IPS-18a (cell line): ENCODE results near the gene TRHDE.

Experiments used
- H3K27ac ChIP-seq: one replicate; pipeline ENCODE4 v1.5.1; 2013; ENCODE audit warnings: low read length
- H3K27me3 ChIP-seq: one replicate; pipeline ENCODE4 v1.6.1; 2013; ENCODE audit warnings: mild to moderate bottlenecking, low read length; ENCODE audit not compliant: control insufficient read depth, insufficient read depth
- H3K36me3 ChIP-seq: one replicate; pipeline ENCODE4 v1.6.1; 2013; ENCODE audit warnings: low read depth, low read length; ENCODE audit not compliant: control insufficient read depth
- H3K4me1 ChIP-seq: one replicate; pipeline ENCODE4 v1.6.1; 2013; ENCODE audit warnings: low read depth, low read length; ENCODE audit not compliant: control insufficient read depth
- H3K4me3 ChIP-seq: one replicate; pipeline ENCODE4 v1.5.1; 2013; ENCODE audit warnings: low read length
- H3K9ac ChIP-seq: one replicate; pipeline ENCODE4 v1.6.1; 2013; ENCODE audit warnings: mild to moderate bottlenecking, low read length, moderate library complexity
- H3K9me3 ChIP-seq: one replicate; pipeline ENCODE4 v1.6.1; 2013; ENCODE audit warnings: low read depth, low read length; ENCODE audit not compliant: control insufficient read depth

TRHDE gene

GRCh38 chr12:72368719-72369422, 96.7 kb downstream of the TRHDE start:
- no peak overlapping the region for H3K27ac ChIP-seq
- H3K9ac ChIP-seq: no peak overlapping the region
- H3K27me3 ChIP-seq: no peaks in the 10 kb centered on the region
- no peaks in the 10 kb centered on the region for H3K36me3 ChIP-seq
- H3K4me3 ChIP-seq: no peak overlapping the region
- H3K9me3 ChIP-seq: no peaks in the 10 kb centered on the region
- H3K4me1 ChIP-seq: no peaks in the 10 kb centered on the region

- Histone ChIP-seq H3K27me3 (no peaks in the 10 kb centered on the region), H3K9me3 (no peaks in the 10 kb centered on the region), H3K9ac (no peak overlapping the region), H3K36me3 (no peaks in the 10 kb centered on the region), H3K4me1 (no peaks in the 10 kb centered on the region), H3K27ac (no peak overlapping the region), H3K4me3 (no peak overlapping the region)
These were observed 97.3 kb downstream of the TRHDE start for GRCh38 chr12:72369423-72369959.

DNA sequence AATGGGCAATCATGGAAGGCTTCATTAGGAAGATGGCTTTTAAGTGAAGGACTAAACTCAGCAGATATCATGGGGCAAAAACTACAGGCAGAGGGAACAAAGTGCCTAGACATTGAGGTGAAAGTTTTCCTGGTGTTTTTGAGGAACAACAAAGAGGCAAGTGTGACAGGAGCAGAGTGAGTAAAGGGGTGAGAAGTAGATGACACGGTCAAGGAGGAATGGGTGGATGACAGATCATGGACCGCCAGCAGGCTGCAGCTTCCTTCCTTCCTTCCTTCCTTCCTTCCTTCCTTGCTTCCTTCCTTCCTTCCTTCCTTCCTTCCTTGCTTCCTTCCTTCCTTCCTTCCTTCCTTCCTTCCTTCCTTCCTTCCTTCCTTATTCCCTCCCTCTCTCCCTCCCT, 108.3 kb downstream of the TRHDE start:
- Histone ChIP-seq H3K27me3 (no peaks in the 10 kb centered on the region), H3K36me3 (no peaks in the 10 kb centered on the region), H3K27ac (no peak overlapping the region), H3K4me1 (peaks cover 9% of the 10 kb centered on the region), H3K4me3 (no peak overlapping the region), H3K9me3 (no peaks in the 10 kb centered on the region), H3K9ac (no peak overlapping the region)

DNA sequence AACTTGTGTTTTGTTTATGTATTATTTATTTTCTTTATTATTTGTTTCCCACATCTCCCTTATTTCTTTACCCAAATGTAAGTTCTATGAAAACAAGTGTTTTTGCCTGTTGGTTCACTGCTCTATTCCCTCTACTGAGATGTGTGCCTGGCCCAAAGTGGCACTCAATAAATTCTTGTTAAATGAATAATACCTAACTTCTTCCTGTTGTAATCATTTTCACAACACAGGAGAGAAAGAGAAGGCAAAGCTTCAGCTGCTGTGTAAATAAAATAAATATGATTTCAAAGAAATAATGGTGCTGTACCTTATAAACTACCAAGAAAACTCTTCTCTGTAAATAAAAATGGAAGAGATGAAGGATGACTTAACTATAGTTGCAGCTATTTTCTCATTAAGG, 116.2 kb downstream of the TRHDE start:
- Histone ChIP-seq H3K9me3 (no peaks in the 10 kb centered on the region), H3K27ac (no peak overlapping the region), H3K36me3 (no peaks in the 10 kb centered on the region), H3K27me3 (no peaks in the 10 kb centered on the region), H3K9ac (no peak overlapping the region), H3K4me1 (peaks cover 6% of the 10 kb centered on the region), H3K4me3 (no peak overlapping the region)

DNA sequence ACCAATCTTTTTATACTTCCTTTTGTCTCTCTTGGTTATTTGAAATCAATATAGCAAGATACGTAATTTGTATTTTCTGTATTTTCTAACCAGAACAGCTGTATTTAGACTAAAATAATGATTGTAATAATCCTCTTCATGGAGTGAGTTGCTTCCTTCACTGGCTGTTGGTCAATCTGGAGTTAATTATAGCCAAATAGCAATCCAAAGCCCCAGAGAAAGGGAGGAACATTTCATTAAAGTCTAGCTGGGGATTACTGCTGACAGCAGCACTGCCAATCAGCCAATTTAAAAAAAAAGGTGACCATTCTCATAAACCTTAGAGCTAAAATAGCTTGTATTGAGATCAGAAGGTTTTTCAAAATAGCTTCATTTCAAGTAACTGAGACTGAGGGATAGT, 118.0 kb downstream of the TRHDE start:
- no peaks in the 10 kb centered on the region for H3K9me3 ChIP-seq
- H3K36me3 ChIP-seq: no peaks in the 10 kb centered on the region
- H3K4me1 ChIP-seq: peaks cover 6% of the 10 kb centered on the region
- no peak overlapping the region for H3K4me3 ChIP-seq
- no peaks in the 10 kb centered on the region for H3K27me3 ChIP-seq
- no peak overlapping the region for H3K9ac ChIP-seq
- no peak overlapping the region for H3K27ac ChIP-seq

GRCh38 chr12:72406111-72406510, 133.9 kb downstream of the TRHDE start:
- H3K36me3 ChIP-seq: no peaks in the 10 kb centered on the region
- H3K4me1 ChIP-seq: no peaks in the 10 kb centered on the region
- H3K9me3 ChIP-seq: no peaks in the 10 kb centered on the region
- H3K27me3 ChIP-seq: no peaks in the 10 kb centered on the region
- no peak overlapping the region for H3K27ac ChIP-seq
- H3K4me3 ChIP-seq: no peak overlapping the region
- H3K9ac ChIP-seq: no peak overlapping the region

DNA sequence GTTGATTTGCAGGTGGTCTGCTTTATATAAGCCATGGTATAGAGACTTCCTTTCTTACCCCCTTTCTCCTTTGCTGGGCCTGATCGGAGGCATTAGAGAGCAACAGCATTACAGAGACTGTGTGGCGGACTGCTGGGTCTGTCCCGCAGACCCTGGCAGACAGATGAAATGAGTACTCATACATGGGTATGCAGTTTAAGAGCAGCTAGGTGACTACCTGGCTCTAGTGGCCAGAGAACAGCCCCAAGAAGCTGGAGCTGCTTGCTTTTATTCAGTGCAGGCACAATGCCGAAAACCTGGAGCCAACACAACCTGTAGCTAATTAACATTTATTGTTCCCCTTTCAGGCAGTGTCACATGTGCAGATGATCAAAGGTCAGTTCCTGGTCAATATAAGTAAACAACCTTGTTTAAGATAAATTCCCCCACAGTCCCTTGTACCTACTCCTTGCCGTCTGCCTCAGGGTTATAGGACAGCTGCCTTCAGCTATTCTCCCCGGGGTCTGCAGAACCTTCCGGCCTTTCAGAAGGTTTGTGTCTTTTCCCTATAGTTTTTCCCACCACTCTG, 160.0 kb downstream of the TRHDE start:
- no peak overlapping the region for H3K27ac ChIP-seq
- no peaks in the 10 kb centered on the region for H3K9me3 ChIP-seq
- no peaks in the 10 kb centered on the region for H3K4me1 ChIP-seq
- H3K27me3 ChIP-seq: no peaks in the 10 kb centered on the region
- H3K4me3 ChIP-seq: no peak overlapping the region
- H3K9ac ChIP-seq: no peak overlapping the region
- H3K36me3 ChIP-seq: no peaks in the 10 kb centered on the region

GRCh38 chr12:72433298-72433697, 161.1 kb downstream of the TRHDE start:
- no peaks in the 10 kb centered on the region for H3K4me1 ChIP-seq
- no peak overlapping the region for H3K27ac ChIP-seq
- H3K9ac ChIP-seq: no peak overlapping the region
- H3K9me3 ChIP-seq: no peaks in the 10 kb centered on the region
- no peak overlapping the region for H3K4me3 ChIP-seq
- H3K36me3 ChIP-seq: no peaks in the 10 kb centered on the region
- no peaks in the 10 kb centered on the region for H3K27me3 ChIP-seq

DNA sequence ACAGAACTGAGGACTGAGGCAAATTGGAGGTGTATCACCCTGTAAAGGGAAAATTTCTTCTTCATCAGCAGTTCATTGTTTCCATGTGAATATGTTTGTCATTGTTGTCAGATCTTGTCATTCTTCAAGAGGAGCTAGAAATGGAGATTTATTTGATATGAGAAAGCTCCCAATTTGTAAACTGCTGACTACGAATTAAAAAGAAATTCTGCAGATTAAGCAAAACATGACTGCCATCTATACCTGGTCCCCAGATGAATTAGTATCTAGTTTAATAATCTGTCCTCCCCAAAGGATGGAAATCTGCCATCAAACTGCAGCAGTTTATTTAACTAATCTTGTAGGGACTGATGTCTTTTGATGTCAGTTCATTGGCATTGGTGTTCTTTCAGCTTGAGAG, 162.8 kb downstream of the TRHDE start:
- no peak overlapping the region for H3K27ac ChIP-seq
- H3K4me3 ChIP-seq: no peak overlapping the region
- no peaks in the 10 kb centered on the region for H3K4me1 ChIP-seq
- H3K27me3 ChIP-seq: no peaks in the 10 kb centered on the region
- no peaks in the 10 kb centered on the region for H3K9me3 ChIP-seq
- H3K9ac ChIP-seq: no peak overlapping the region
- no peaks in the 10 kb centered on the region for H3K36me3 ChIP-seq

DNA sequence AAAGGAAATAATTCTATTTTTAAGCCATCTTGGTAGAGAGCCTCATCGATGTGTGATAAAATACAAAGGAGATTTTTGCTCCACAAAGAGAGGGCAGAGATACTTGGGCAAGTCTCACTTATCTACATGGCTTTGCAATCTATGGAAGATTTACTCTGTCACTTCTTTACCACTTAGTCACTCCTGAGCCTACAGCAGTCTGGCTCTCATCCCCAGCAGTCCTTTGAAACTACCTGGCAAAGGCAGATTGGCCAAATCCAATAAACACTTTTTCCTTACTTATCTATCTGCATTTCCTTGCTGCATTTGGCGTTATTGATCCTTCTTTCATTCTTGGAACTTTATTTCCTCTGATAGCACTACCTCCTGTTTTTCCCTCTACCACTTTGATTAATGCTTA, 170.0 kb downstream of the TRHDE start:
- no peak overlapping the region for H3K9ac ChIP-seq
- H3K4me1 ChIP-seq: peaks cover 23% of the 10 kb centered on the region
- no peaks in the 10 kb centered on the region for H3K36me3 ChIP-seq
- no peak overlapping the region for H3K27ac ChIP-seq
- no peak overlapping the region for H3K4me3 ChIP-seq
- no peaks in the 10 kb centered on the region for H3K27me3 ChIP-seq
- no peaks in the 10 kb centered on the region for H3K9me3 ChIP-seq

DNA sequence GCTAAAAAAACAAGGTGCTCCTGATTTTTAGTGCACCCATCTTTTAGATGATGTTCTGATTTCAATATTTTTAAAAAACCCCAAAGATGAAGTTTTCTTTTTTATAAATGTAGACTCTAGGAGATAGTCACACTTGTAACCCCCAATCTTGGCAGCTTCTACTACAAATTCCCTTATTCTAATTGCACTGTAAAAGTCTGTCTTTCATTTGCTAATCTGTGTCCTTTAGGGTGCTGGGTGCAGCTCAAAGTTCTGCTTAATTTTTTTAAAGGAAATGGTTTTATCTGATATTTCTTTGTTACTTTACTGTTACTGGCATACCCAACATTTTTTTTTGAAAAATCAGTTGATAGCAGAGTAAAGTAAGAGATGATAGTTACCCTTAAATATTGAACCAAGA, 172.0 kb downstream of the TRHDE start:
- H3K9ac ChIP-seq: peak overlapping the region; percentile 11
- H3K27me3 ChIP-seq: no peaks in the 10 kb centered on the region
- H3K4me3 ChIP-seq: peak overlapping the region; percentile 38
- H3K4me1 ChIP-seq: peaks cover 23% of the 10 kb centered on the region
- H3K27ac ChIP-seq: peak overlapping the region; percentile 57
- H3K36me3 ChIP-seq: no peaks in the 10 kb centered on the region
- H3K9me3 ChIP-seq: no peaks in the 10 kb centered on the region

GRCh38 chr12:72444566-72444965, 172.4 kb downstream of the TRHDE start:
- no peaks in the 10 kb centered on the region for H3K36me3 ChIP-seq

More at GRCh38 chr12:72444566-72444965, 172.4 kb downstream of the TRHDE start:
- Histone ChIP-seq H3K4me1 (peaks cover 23% of the 10 kb centered on the region), H3K27ac (peak overlapping the region; percentile 53), H3K4me3 (no peak overlapping the region), H3K9me3 (no peaks in the 10 kb centered on the region), H3K9ac (no peak overlapping the region), H3K27me3 (no peaks in the 10 kb centered on the region)
